Measurements from ENCODE around the gene NR5A2. TPM values are rescaled to one million over a fixed set of nuclear protein-coding genes. Genes with fewer than 3 reads are reported as not detected.

NR5A2 gene
- total RNA-seq, 1 experiment from 2014 or later = 22.3 TPM

GRCh38 chr1:200224315-200224714, 196.8 kb downstream of the NR5A2 start:
- Mint-ChIP-seq H3K9me3 (0 out of 2 replicates have a peak, but pooled peaks cover 4% of the 10 kb centered on the region), H3K4me3 (no peak overlapping the region), H3K36me3 (no peaks in the 10 kb centered on the region), H3K27me3 (ENCODE audit: low read depth) (no peaks in the 10 kb centered on the region; the same call in 1 of the 2 replicates), H3K27ac (no peak overlapping the region), H3K4me1 (peaks cover 54% of the 10 kb centered on the region)
- DNase-seq (ENCODE audit: low spot score) (no peak), ATAC-seq (no peak)
- POLR2A ChIA-PET = no interaction called here
- TF ChIP-seq RELA (CRISPR knock-in tag; IDR thresholded peaks at IDR 0.05; ENCODE audit: borderline replicate concordance) (no peak), MXD4 (CRISPR knock-in tag; IDR thresholded peaks at IDR 0.05; ENCODE audit: borderline replicate concordance) (no peak), SMAD4 (CRISPR knock-in tag; IDR thresholded peaks at IDR 0.05) (no peak), ERG (CRISPR knock-in tag; IDR thresholded peaks at IDR 0.05) (no peak), GABPB1 (CRISPR knock-in tag; IDR thresholded peaks at IDR 0.05) (no peak), ZSCAN18 (CRISPR knock-in tag; IDR thresholded peaks at IDR 0.05) (no peak), HMGXB4 (CRISPR knock-in tag; IDR thresholded peaks at IDR 0.05) (no peak), GRHL2 (CRISPR knock-in tag; IDR thresholded peaks at IDR 0.05; ENCODE audit: insufficient replicate concordance, severe bottlenecking) (no peak), EMX1 (CRISPR knock-in tag; IDR thresholded peaks at IDR 0.05) (no peak), FOXP4 (CRISPR knock-in tag; IDR thresholded peaks at IDR 0.05) (no peak), USF1 (CRISPR knock-in tag; IDR thresholded peaks at IDR 0.05) (no peak), CBFB (CRISPR knock-in tag; IDR thresholded peaks at IDR 0.05; ENCODE audit: low read depth) (no peak), MLX (CRISPR knock-in tag; IDR thresholded peaks at IDR 0.05) (no peak), TEAD4 (CRISPR knock-in tag; IDR thresholded peaks at IDR 0.05) (no peak)
- CTCF ChIA-PET = no interaction called here

GRCh38 chr1:200226268-200226968, 198.9 kb downstream of the NR5A2 start:
- H3K36me3 Mint-ChIP-seq = no peaks in the 10 kb centered on the region
- peak overlapping the region; percentile 4; the same call in 1 of the 2 replicates for H3K4me3 Mint-ChIP-seq
- peak overlapping the region; percentile 93 for H3K27ac Mint-ChIP-seq
- CTCF ChIA-PET = interaction anchor here (0.7 kb wide), 1 partner anchor 36 kb away, joined by 3 read pairs; no protein-coding TSS in a partner anchor
- no peaks in the 10 kb centered on the region; the same call in 1 of the 2 replicates for H3K27me3 Mint-ChIP-seq (ENCODE audit: low read depth)
- 0 out of 2 replicates have a peak, but pooled peaks cover 4% of the 10 kb centered on the region for H3K9me3 Mint-ChIP-seq
- peak; percentile 75 for ATAC-seq
- POLR2A ChIA-PET = no interaction called here
- peaks cover 54% of the 10 kb centered on the region for H3K4me1 Mint-ChIP-seq
- no peak for DNase-seq (ENCODE audit: low spot score)
- no peak for TF ChIP-seq GRHL2 (CRISPR knock-in tag; IDR thresholded peaks at IDR 0.05; ENCODE audit: insufficient replicate concordance, severe bottlenecking)
- TF ChIP-seq ZMAT4 (CRISPR knock-in tag; IDR thresholded peaks at IDR 0.05) = no peak
- TF ChIP-seq NFE2L1 (CRISPR knock-in tag; IDR thresholded peaks at IDR 0.05) = 0 out of 2 replicates have a peak, but pooled peaks have one; percentile 66
- no peak for TF ChIP-seq AFF4 (CRISPR knock-in tag; IDR thresholded peaks at IDR 0.05; ENCODE audit: borderline replicate concordance)
- TF ChIP-seq EMX1 (CRISPR knock-in tag; IDR thresholded peaks at IDR 0.05) = no peak
- TF ChIP-seq STAT6 (CRISPR knock-in tag; conservative IDR thresholded peaks at IDR 0.05; ENCODE audit: low read depth) = no peak
